H1 (cell line): ENCODE measurements around the gene HIVEP3.

Source experiments
- BCL11A ChIP-seq, 2 experiments: IDR thresholded peaks; one replicate each; pipeline ENCODE4 v1.6.1; 2011; ENCODE audit warnings: low read depth in 2 of 2, low read length in 2 of 2, mild to moderate bottlenecking in 2 of 2
- CBX5 ChIP-seq: fragments of 300-800, 300-1000 bp; sonication (generic); IDR thresholded peaks from 2 replicates; pipeline ENCODE4 v1.7.1; 2016; ENCODE audit warnings: antibody characterized with exemption, low read length, low read depth
- EP300 ChIP-seq, 2 experiments: IDR thresholded peaks; 1 replicate in 1 of 2; 2 replicates in 1 of 2; pipeline ENCODE4 v1.6.1; 2011 to 2012; ENCODE audit warnings: low read depth in 2 of 2, low read length in 2 of 2, mild to moderate bottlenecking in 2 of 2, borderline replicate concordance in 1 of 2, inconsistent platforms in 1 of 2, moderate library complexity in 1 of 2
- EZH2 ChIP-seq: fragments of 200-600 bp; sonication (generic); IDR thresholded peaks from 2 replicates; pipeline ENCODE4 v1.7.1; 2012; ENCODE audit warnings: low read depth, mild to moderate bottlenecking, moderate library complexity, low read length, inconsistent platforms; ENCODE audit not compliant: severe bottlenecking
- FOSL1 ChIP-seq: IDR thresholded peaks from 2 replicates; pipeline ENCODE4 v1.6.1; 2011; ENCODE audit warnings: mild to moderate bottlenecking, low read depth, low read length, moderate library complexity; ENCODE audit not compliant: insufficient read depth
- GABPA ChIP-seq: IDR thresholded peaks from 2 replicates; pipeline ENCODE4 v1.6.1; 2011; ENCODE audit warnings: mild to moderate bottlenecking, low read length, moderate library complexity, borderline replicate concordance; ENCODE audit not compliant: insufficient read depth
- JUN ChIP-seq: IDR thresholded peaks from 2 replicates; pipeline ENCODE4 v1.6.1; 2011; ENCODE audit warnings: low read depth, mild to moderate bottlenecking, improper control_type of control experiment, low read length
- POLR2A ChIP-seq, 2 experiments: IDR thresholded peaks; 1 replicate in 1 of 2; 2 replicates in 1 of 2; pipeline ENCODE4 v1.6.1; 2011; ENCODE audit warnings: low read depth in 2 of 2, low read length in 2 of 2, mild to moderate bottlenecking in 2 of 2; ENCODE audit errors: control extremely low read depth in 1 of 2
- RNF2 ChIP-seq: fragments of 200-900, 300-1000 bp; sonication (generic); IDR thresholded peaks from 2 replicates; pipeline ENCODE4 v1.7.1; 2016; ENCODE audit warnings: borderline replicate concordance, low read depth, mild to moderate bottlenecking, antibody characterized with exemption, low read length; ENCODE audit not compliant: poor library complexity, severe bottlenecking; ENCODE audit errors: missing control alignments
- TBP ChIP-seq: IDR thresholded peaks from 2 replicates; pipeline ENCODE4 v1.6.1; 2011; ENCODE audit warnings: low read depth, low read length, improper control_type of control experiment
- TCF12 ChIP-seq: IDR thresholded peaks from 2 replicates; pipeline ENCODE4 v1.6.1; 2011; ENCODE audit warnings: low read depth, mild to moderate bottlenecking, low read length
- YY1 ChIP-seq: IDR thresholded peaks from 2 replicates; pipeline ENCODE4 v1.6.1; 2011; ENCODE audit warnings: low read depth, mild to moderate bottlenecking, low read length
- TF ChIP-seq, protein P1 (sequence below), 3 experiments: IDR thresholded peaks; 1 replicate in 2 of 3; 2 replicates in 1 of 3; pipeline versions ENCODE4 v1.5.1 to v1.6.1; 2011; ENCODE audit warnings: low read length in 3 of 3, mild to moderate bottlenecking in 3 of 3, inconsistent platforms in 2 of 3, low read depth in 1 of 3, moderate library complexity in 1 of 3; ENCODE audit not compliant: insufficient read depth in 1 of 3; ENCODE audit errors: control extremely low read depth in 1 of 3

GRCh38 chr1:41467673-41468072, 451.0 kb downstream of the HIVEP3 start:
- TF ChIP-seq BCL11A (IDR thresholded peaks at IDR 0.05; ENCODE audit: low read depth in 2 of 2, low read length in 2 of 2) (no peak), EP300 (IDR thresholded peaks at IDR 0.05; ENCODE audit: borderline replicate concordance in 1 of 2, low read depth in 2 of 2, low read length in 2 of 2) (no peak), POLR2A (IDR thresholded peaks at IDR 0.05; ENCODE audit: control extremely low read depth in 1 of 2, low read depth in 2 of 2, low read length in 2 of 2) (no peak), EZH2 (no peak), JUN (no peak), TBP (no peak), RNF2 (no peak), GABPA (no peak), YY1 (no peak), FOSL1 (no peak), TCF12 (no peak), CBX5 (no peak)
- TF ChIP-seq, protein P1, sequence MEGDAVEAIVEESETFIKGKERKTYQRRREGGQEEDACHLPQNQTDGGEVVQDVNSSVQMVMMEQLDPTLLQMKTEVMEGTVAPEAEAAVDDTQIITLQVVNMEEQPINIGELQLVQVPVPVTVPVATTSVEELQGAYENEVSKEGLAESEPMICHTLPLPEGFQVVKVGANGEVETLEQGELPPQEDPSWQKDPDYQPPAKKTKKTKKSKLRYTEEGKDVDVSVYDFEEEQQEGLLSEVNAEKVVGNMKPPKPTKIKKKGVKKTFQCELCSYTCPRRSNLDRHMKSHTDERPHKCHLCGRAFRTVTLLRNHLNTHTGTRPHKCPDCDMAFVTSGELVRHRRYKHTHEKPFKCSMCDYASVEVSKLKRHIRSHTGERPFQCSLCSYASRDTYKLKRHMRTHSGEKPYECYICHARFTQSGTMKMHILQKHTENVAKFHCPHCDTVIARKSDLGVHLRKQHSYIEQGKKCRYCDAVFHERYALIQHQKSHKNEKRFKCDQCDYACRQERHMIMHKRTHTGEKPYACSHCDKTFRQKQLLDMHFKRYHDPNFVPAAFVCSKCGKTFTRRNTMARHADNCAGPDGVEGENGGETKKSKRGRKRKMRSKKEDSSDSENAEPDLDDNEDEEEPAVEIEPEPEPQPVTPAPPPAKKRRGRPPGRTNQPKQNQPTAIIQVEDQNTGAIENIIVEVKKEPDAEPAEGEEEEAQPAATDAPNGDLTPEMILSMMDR (IDR thresholded peaks at IDR 0.05; ENCODE audit: control extremely low read depth in 1 of 3, insufficient read depth in 1 of 3, low read depth in 1 of 3, low read length in 3 of 3) = no peak
